Measurements from ENCODE around the gene JCHAIN.
"Not testable (repeated sequence)": the region's sequence is repeated elsewhere in the genome, so short reads cannot be mapped to it uniquely, and the experiment has no call there.

JCHAIN gene

GRCh38 chr4:70688795-70689231 lies 22.5 kb upstream of the JCHAIN start:
- DNase-seq (ENCODE audit: low read depth in 2 of 3, low spot score in 2 of 3) = no peak

- DNase-seq (ENCODE audit: low read depth in 2 of 3, low spot score in 2 of 3) = peak; percentile 76 to 88 (median 87)
These were observed 21.8 kb upstream of the JCHAIN start, which contains the start of gene UTP3 for GRCh38 chr4:70687821-70688794. Gene UTP3 (plus strand): TSS chr4:70688532. CDS start chr4:70688678, 146 bp downstream.

- DNase-seq (ENCODE audit: low read depth in 2 of 3, low spot score in 2 of 3) = no peak
These were observed 21.1 kb upstream of the JCHAIN start for GRCh38 chr4:70687392-70687791.

GRCh38 chr4:70682142-70682541 lies 15.8 kb upstream of the JCHAIN start:
- DNase-seq (ENCODE audit: low read depth in 2 of 3, low spot score in 2 of 3) = not testable (repeated sequence)

- DNase-seq (ENCODE audit: low read depth in 2 of 3, low spot score in 2 of 3) = no peak
These were observed 15.4 kb upstream of the JCHAIN start for GRCh38 chr4:70681704-70682103.

- DNase-seq (ENCODE audit: low read depth in 2 of 3, low spot score in 2 of 3) = no peak
These were observed 14.6 kb upstream of the JCHAIN start for GRCh38 chr4:70680934-70681333.

DNA sequence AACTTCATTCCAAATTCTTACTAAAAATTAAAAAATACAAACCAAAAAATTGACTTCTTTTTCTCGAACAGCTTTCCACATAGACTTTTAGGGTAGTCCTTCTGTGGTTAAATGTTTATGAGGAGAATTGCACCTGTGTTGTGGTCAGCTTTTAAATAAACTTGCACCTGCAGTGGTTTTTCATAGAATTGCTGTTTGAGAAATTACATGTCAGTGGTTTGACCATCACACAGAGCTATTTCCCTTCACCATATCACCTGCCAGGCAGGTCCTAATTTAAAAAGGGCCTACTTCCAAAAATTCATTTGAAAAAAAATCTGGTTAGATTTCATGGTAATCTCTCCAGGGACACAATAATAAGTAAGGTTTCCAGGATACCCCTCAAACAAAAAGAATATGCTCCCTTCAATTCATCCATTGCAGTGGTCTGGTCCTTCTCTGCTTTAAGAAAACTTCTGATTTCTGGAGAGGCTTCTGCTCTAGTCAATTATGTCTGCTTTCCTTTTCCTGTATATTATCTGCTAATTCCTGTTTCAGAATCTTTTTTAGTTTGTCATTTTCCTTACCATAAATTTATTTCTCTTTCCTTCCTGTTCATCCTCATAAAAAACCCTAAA lies 12.2 kb upstream of the JCHAIN start:
- no peak for DNase-seq (ENCODE audit: low read depth in 2 of 3, low spot score in 2 of 3)

- DNase-seq (ENCODE audit: low read depth in 2 of 3, low spot score in 2 of 3) = no peak
These were observed 10.3 kb upstream of the JCHAIN start for GRCh38 chr4:70676554-70677090.

- DNase-seq (ENCODE audit: low read depth in 2 of 3, low spot score in 2 of 3) = no peak
These were observed 8.4 kb upstream of the JCHAIN start for GRCh38 chr4:70674731-70675130.

GRCh38 chr4:70674191-70674590 lies 7.9 kb upstream of the JCHAIN start:
- DNase-seq (ENCODE audit: low read depth in 2 of 3, low spot score in 2 of 3) = no peak

- DNase-seq (ENCODE audit: low read depth in 2 of 3, low spot score in 2 of 3) = no peak
These were observed 4.8 kb upstream of the JCHAIN start for GRCh38 chr4:70671091-70671490.

DNA sequence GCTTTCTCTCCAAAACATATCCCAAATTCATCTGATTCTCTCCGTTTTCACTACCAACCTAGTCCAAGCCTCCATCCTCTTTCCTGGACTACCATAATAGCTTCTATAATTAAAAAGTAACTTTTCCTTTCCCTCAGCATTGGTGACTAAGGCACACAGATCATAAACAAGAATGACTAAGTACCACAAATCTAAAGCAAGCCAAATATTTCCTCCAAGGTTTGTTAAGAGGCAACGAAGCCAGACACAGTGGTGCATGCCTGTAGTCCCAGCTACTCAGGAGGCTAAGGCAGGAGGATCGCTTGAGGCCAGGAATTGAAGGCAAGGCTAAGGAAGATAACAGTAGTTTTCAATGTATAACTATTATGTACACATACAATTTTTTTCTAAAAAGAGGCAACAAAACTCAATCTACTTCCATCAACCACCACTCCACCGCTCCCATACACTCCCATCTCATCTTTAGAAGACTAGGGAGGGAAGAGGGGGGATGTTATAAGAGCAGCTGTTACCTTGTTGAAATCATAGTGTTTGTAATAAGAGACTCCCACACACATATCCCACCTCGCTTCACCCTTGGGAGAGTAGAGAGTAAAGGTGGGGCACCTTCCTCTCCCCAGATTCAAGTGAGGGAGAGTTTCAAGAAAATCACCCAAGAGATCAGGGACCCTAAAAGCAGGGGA lies 4.2 kb upstream of the JCHAIN start:
- DNase-seq (ENCODE audit: low read depth in 2 of 3, low spot score in 2 of 3) = no peak

DNA sequence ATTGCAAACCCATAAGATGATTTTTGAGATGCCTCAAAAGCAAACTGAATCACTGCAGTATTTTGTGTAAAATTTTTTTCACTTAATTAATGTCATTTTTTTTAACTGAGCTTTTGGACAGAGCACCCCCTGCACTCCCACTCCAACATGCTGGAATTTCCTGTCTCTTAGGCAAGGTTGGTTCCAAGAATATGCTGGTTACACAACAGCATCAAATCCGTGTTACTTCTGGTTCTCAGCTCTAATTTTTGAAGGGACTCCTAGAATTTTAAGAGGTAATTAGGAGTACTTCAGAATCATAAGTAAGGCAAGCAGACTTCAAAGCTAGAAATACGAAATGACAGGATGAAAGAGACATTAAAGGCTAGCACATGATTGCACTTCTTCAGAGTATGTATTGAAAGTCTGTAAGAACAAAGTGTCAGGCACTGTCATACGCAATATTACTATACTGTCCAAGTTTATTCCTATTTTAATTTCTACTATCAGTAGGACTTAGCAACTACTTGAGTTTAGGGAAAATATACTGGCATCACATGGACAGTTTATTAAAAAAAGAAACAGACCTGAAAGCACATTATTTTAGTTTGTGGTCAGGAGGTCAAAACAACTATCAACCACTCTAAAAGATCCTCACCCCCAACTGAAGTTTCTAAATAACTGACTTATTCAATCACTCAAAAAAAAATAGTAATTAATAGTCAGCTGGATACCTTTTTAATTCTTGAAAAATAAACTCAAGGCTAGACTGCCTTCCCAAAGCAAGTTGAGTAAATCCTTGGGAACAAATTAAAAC lies 1.6 kb upstream of the JCHAIN start:
- no peak for DNase-seq (ENCODE audit: low read depth in 2 of 3, low spot score in 2 of 3)

DNA sequence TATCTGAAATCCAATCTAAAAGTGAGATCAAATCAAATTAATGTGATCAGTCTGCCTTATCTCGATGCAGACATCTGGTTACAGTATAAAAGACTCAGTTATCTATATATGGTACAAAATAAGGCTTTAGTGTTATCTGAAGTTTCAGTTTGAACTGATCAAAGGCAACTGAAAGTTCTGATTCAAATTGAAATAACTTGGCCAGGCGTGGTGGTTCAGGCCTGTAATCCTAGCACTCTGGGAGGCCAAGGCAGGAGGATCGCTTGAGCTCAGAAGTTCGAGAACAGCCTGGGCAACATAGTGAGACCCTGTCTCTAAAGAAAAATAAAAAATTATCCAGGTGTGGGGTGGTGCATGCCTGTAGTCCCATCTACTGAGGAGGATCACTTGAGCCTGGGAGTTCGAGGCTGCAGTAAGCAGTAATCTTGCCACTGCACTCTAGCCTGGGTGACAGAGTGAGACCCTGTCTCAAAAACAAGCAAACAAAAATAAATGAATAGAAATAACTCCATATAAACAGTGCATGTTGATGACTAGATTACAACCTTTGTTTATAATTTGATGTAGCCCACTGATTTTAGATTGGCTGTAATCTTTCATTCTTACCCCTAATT lies 4.9 kb downstream of the JCHAIN start:
- DNase-seq (ENCODE audit: low read depth in 2 of 3, low spot score in 2 of 3) = not testable (repeated sequence)

DNA sequence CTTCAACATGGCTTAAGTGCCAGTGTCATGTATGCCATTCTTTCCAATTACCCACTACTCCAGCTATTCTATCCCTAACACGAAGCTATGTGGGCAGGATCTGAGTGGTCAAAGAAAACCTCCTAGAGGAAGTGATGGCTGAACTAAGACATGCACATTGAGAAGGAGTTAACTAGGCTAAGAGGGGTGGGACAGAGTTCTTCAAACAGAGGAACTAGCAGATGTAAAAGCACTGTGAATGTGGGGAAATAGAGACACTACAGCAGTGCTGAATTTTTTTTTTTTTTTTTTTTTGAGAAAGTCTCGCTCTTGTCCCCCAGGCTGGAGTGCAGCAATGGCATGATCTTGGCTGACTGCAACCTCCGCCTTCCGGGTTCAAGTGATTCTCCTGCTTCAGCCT lies 6.2 kb downstream of the JCHAIN start:
- DNase-seq (ENCODE audit: low read depth in 2 of 3, low spot score in 2 of 3) = no peak

DNA sequence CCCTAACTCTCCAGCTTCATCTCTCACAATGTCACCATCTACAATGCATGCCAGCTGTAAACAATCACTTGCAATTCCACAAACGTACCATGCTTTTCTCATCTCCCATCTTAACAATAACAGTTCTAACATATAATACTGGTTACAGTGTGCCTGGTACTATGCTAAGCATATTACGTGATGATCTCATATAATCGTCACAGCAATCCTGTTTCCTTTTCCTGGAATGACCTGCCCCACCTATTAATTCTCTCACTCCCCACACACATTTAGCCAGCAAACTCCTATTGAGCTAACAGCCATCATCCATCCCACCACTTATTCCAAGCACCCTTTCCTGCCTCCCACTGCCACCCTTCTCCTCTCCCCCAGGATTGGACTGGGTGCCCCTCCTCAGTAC lies 7.9 kb downstream of the JCHAIN start:
- DNase-seq (ENCODE audit: low read depth in 2 of 3, low spot score in 2 of 3) = no peak

- no peak for DNase-seq (ENCODE audit: low read depth in 2 of 3, low spot score in 2 of 3)
These were observed 9.0 kb downstream of the JCHAIN start for GRCh38 chr4:70657326-70657725.

DNA sequence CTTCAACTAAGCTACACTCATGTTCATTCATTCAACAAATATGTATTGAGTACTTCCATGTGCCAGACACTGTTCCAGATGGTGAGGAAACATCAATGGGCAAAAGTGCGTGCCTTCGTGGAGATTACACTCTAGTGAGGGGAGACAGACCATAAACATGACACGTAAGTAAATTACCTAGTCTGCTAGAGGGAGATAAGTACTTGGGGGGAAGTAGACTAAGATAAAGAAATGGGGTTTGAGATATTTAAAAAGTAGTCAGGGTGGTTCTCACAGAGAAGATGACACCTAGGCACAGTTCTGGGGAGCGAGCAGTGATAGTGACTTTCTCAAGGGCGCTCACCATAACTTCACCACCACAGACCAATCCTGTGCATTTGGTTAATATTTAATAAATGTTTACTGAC lies 11.7 kb downstream of the JCHAIN start:
- no peak for DNase-seq (ENCODE audit: low read depth in 2 of 3, low spot score in 2 of 3)

GRCh38 chr4:70651864-70652506 lies 14.3 kb downstream of the JCHAIN start:
- DNase-seq (ENCODE audit: low read depth in 2 of 3, low spot score in 2 of 3) = no peak

GRCh38 chr4:70650741-70651140 lies 15.6 kb downstream of the JCHAIN start:
- not testable (repeated sequence) for DNase-seq (ENCODE audit: low read depth in 2 of 3, low spot score in 2 of 3)
